ENCODE measurements around the gene TUBA4A.

Gene TUBA4A

GRCh38 chr2:219272995-219273394, 19.3 kb upstream of the TUBA4A start:
- DNase-seq (ENCODE audit: extremely low read depth, low read depth) = no peak
- TF ChIP-seq CTCF (IDR thresholded peaks at IDR 0.05; ENCODE audit: low read depth, low read length) = no peak

GRCh38 chr2:219272356-219272755, 18.6 kb upstream of the TUBA4A start:
- no peak for TF ChIP-seq CTCF (IDR thresholded peaks at IDR 0.05; ENCODE audit: low read depth, low read length)
- DNase-seq (ENCODE audit: extremely low read depth, low read depth) = no peak

GRCh38 chr2:219271021-219271420, 17.3 kb upstream of the TUBA4A start:
- DNase-seq (ENCODE audit: extremely low read depth, low read depth) = no peak
- no peak for TF ChIP-seq CTCF (IDR thresholded peaks at IDR 0.05; ENCODE audit: low read depth, low read length)

GRCh38 chr2:219270055-219270372, 16.3 kb upstream of the TUBA4A start:
- TF ChIP-seq CTCF (IDR thresholded peaks at IDR 0.05; ENCODE audit: low read depth, low read length) = no peak
- DNase-seq (ENCODE audit: extremely low read depth, low read depth) = no peak

- DNase-seq (ENCODE audit: extremely low read depth, low read depth) = no peak
- no peak for TF ChIP-seq CTCF (IDR thresholded peaks at IDR 0.05; ENCODE audit: low read depth, low read length)
Measured at GRCh38 chr2:219269362-219270054, 15.8 kb upstream of the TUBA4A start.

- no peak for DNase-seq (ENCODE audit: extremely low read depth, low read depth)
- no peak for TF ChIP-seq CTCF (IDR thresholded peaks at IDR 0.05; ENCODE audit: low read depth, low read length)
Measured at GRCh38 chr2:219268294-219268693, 14.6 kb upstream of the TUBA4A start.

GRCh38 chr2:219266886-219267285, 13.2 kb upstream of the TUBA4A start:
- TF ChIP-seq CTCF (IDR thresholded peaks at IDR 0.05; ENCODE audit: low read depth, low read length) = no peak
- DNase-seq (ENCODE audit: extremely low read depth, low read depth) = no peak

Measured in AG09319 (cell line).